ENCODE data around the gene ULK4.

- TF ChIP-seq POLR2A (IDR thresholded peaks at IDR 0.05), result no peak
- no peak for TF ChIP-seq CTCF (IDR thresholded peaks at IDR 0.05)
- no peak for TF ChIP-seq EP300 (IDR thresholded peaks at IDR 0.05)
- TF ChIP-seq POLR2AphosphoS5 (IDR thresholded peaks at IDR 0.05), result no peak
Measured at GRCh38 chr3:41210966-41211365, 750.9 kb downstream of the ULK4 start.
